Vagina (tissue), 2 donors: Measurements from ENCODE around the gene EDN1. TPM values are rescaled to one million over a fixed set of nuclear protein-coding genes. Genes with fewer than 3 reads are reported as not detected.

Source experiments
- DNase-seq, 2 donors: peaks; one replicate each; pipeline ENCODE4 v3.0.0-alpha.2; 2017; ENCODE audit errors: extremely low spot score in 2 of 2
- H3K27ac ChIP-seq: fragments of 200-600 bp; sonication (generic); one replicate; pipeline ENCODE4 v1.5.1; 2019
- H3K27me3 ChIP-seq: fragments of 200-600 bp; sonication (generic); one replicate; pipeline ENCODE4 v1.5.1; 2019
- H3K36me3 ChIP-seq, 2 donors: fragments of 200-600 bp; sonication (generic); one replicate each; pipeline ENCODE4 v1.5.1; 2017 to 2019
- H3K4me1 ChIP-seq: fragments of 200-600 bp; sonication (generic); one replicate; pipeline ENCODE4 v1.5.1; 2019
- H3K4me3 ChIP-seq, 2 donors: fragments of 200-600 bp; sonication (generic); 1 replicate in 1 of 2; 2 replicates in 1 of 2; pipeline ENCODE4 v1.5.1; 2016 to 2019
- H3K9me3 ChIP-seq: fragments of 200-600 bp; sonication (generic); one replicate; pipeline ENCODE4 v1.5.1; 2019
- CTCF ChIP-seq, 3 experiments: fragments of 450-650 bp in 2 of 3; fragments of 200-600 bp in 1 of 3; sonication (generic) in 1 of 3; IDR thresholded peaks; one replicate each; pipeline ENCODE4 v1.5.1; 2017 to 2019; ENCODE audit warnings: antibody characterized with exemption in 3 of 3, mild to moderate bottlenecking in 2 of 3, moderate library complexity in 2 of 3
- POLR2A ChIP-seq, 2 donors: fragments of 450-650 bp; IDR thresholded peaks; one replicate each; pipeline ENCODE4 v1.6.1; 2017; ENCODE audit warnings: antibody characterized with exemption in 2 of 2, mild to moderate bottlenecking in 2 of 2, moderate library complexity in 2 of 2
- POLR2AphosphoS5 ChIP-seq, 2 donors: sonication (generic); formaldehyde crosslinking; IDR thresholded peaks; one replicate each; pipeline ENCODE4 v1.9.0; 2017; ENCODE audit warnings: antibody characterized with exemption in 2 of 2, mild to moderate bottlenecking in 2 of 2, low read depth in 1 of 2; ENCODE audit not compliant: insufficient read depth in 1 of 2
- intact Hi-C: fragments of 100-400 bp; cut with DNase I; formaldehyde crosslinking; loops from one replicate; pipeline ENCODE4 v1.15.1; 2023
- total RNA-seq: library from RNA; depleted of rRNA; stranded (reverse); fragments of >200 nt; gene quantifications from one replicate; pipeline ENCODE4 v1.2.3, GENCODE V29; 2016

EDN1 gene
- total RNA-seq, 1 donor from 2014 or later: 7.1 TPM

- intact Hi-C loops: no loop called here
- TF ChIP-seq POLR2A (IDR thresholded peaks at IDR 0.05) (no peak), POLR2AphosphoS5 (IDR thresholded peaks at IDR 0.05; ENCODE audit: insufficient read depth in 1 of 2, low read depth in 1 of 2) (no peak)
- Histone ChIP-seq H3K27ac (no peak overlapping the region), H3K36me3 (no peaks in the 10 kb centered on the region), H3K27me3 (no peaks in the 10 kb centered on the region), H3K4me1 (peaks cover 11% of the 10 kb centered on the region), H3K9me3 (no peaks in the 10 kb centered on the region), H3K4me3 (no peak overlapping the region)
- DNase-seq: no peak
Observed at GRCh38 chr6:12245763-12246718, 44.1 kb upstream of the EDN1 start.

- Histone ChIP-seq H3K36me3 (no peaks in the 10 kb centered on the region), H3K27me3 (no peaks in the 10 kb centered on the region), H3K27ac (no peak overlapping the region), H3K9me3 (no peaks in the 10 kb centered on the region), H3K4me1 (peaks cover 11% of the 10 kb centered on the region), H3K4me3 (no peak overlapping the region)
- DNase-seq: no peak
- no peak for TF ChIP-seq POLR2AphosphoS5 (IDR thresholded peaks at IDR 0.05; ENCODE audit: insufficient read depth in 1 of 2, low read depth in 1 of 2)
- TF ChIP-seq POLR2A (IDR thresholded peaks at IDR 0.05): no peak
- TF ChIP-seq CTCF (IDR thresholded peaks at IDR 0.05): no peak
- intact Hi-C loops: no loop called here
Observed at GRCh38 chr6:12246900-12247299, 43.3 kb upstream of the EDN1 start.

GRCh38 chr6:12249541-12250382 is 40.4 kb upstream of the EDN1 start:
- no peaks in the 10 kb centered on the region for H3K9me3 ChIP-seq
- no peaks in the 10 kb centered on the region for H3K27me3 ChIP-seq
- no peaks in the 10 kb centered on the region for H3K36me3 ChIP-seq
- no peak for DNase-seq
- intact Hi-C loops: no loop called here
- no peak overlapping the region for H3K4me3 ChIP-seq
- H3K27ac ChIP-seq: no peak overlapping the region
- peaks cover 11% of the 10 kb centered on the region for H3K4me1 ChIP-seq
- TF ChIP-seq POLR2A (IDR thresholded peaks at IDR 0.05): no peak
- TF ChIP-seq POLR2AphosphoS5 (IDR thresholded peaks at IDR 0.05; ENCODE audit: insufficient read depth in 1 of 2, low read depth in 1 of 2): no peak
- no peak for TF ChIP-seq CTCF (IDR thresholded peaks at IDR 0.05)

GRCh38 chr6:12250383-12250770 is 39.8 kb upstream of the EDN1 start:
- TF ChIP-seq POLR2A (IDR thresholded peaks at IDR 0.05): no peak
- TF ChIP-seq CTCF (IDR thresholded peaks at IDR 0.05): no peak
- no peak for TF ChIP-seq POLR2AphosphoS5 (IDR thresholded peaks at IDR 0.05; ENCODE audit: insufficient read depth in 1 of 2, low read depth in 1 of 2)
- Histone ChIP-seq H3K9me3 (no peaks in the 10 kb centered on the region), H3K4me3 (no peak overlapping the region), H3K36me3 (no peaks in the 10 kb centered on the region), H3K27ac (no peak overlapping the region), H3K27me3 (no peaks in the 10 kb centered on the region), H3K4me1 (peaks cover 11% of the 10 kb centered on the region)
- intact Hi-C loops: no loop called here
- no peak for DNase-seq

- TF ChIP-seq POLR2A (IDR thresholded peaks at IDR 0.05): no peak
- Histone ChIP-seq H3K9me3 (no peaks in the 10 kb centered on the region), H3K36me3 (no peaks in the 10 kb centered on the region), H3K27me3 (no peaks in the 10 kb centered on the region), H3K4me3 (no peak overlapping the region), H3K4me1 (no peaks in the 10 kb centered on the region), H3K27ac (no peak overlapping the region)
- no peak for DNase-seq
- intact Hi-C loops: no loop called here
Observed at GRCh38 chr6:12254210-12254609, 36.0 kb upstream of the EDN1 start.
